PC-3 (cell line): Measurements from ENCODE around the gene RBM20. TPM values are rescaled to one million over a fixed set of nuclear protein-coding genes. Genes with fewer than 3 reads are reported as not detected.

ENCODE experiments used
- ATAC-seq: fragments of 200-7000 bp; cut with Tn5 transposase; 2 replicates; pipeline ENCODE4 v1.9.1; 2020; ENCODE audit warnings: mild to moderate bottlenecking, moderate library complexity
- BruUV-seq: library from RNA; stranded (reverse); fragments of 400-500 nt; replicated peaks from 2 replicates; lab custom pipeline; 2021; lab: Mats Ljungman, UMichigan
- CTCF ChIA-PET: fragments of 300-600 bp; sonication (Branson Sonifier 250); formaldehyde crosslinking; loops from one replicate; lab custom pipeline; 2022; ENCODE audit warnings: antibody characterized with exemption; lab: Charles Lee
- POLR2A ChIA-PET: fragments of 300-600 bp; sonication (Branson Sonifier 250); formaldehyde crosslinking; loops from one replicate; lab custom pipeline; 2022; ENCODE audit warnings: antibody characterized with exemption; ENCODE audit not compliant: unreplicated experiment; lab: Charles Lee
- DNase-seq: peaks from one replicate; pipeline ENCODE4 v3.0.0-alpha.2; 2015
- H2AFZ ChIP-seq: fragments of 300-600 bp; sonication (generic); 2 replicates; pipeline ENCODE4 v1.6.0; 2016; ENCODE audit warnings: antibody characterized with exemption, low read length
- H3F3A ChIP-seq: fragments of 300-600 bp; sonication (generic); one replicate; pipeline ENCODE4 v1.6.0; 2017; ENCODE audit warnings: antibody characterized with exemption, low read length, control low read depth, mild to moderate bottlenecking; ENCODE audit not compliant: unreplicated experiment
- H3K27ac ChIP-seq: fragments of 300-600 bp; sonication (generic); 2 replicates; pipeline ENCODE4 v1.5.1; 2016; ENCODE audit warnings: mild to moderate bottlenecking, low read length
- H3K27me3 ChIP-seq: fragments of 300-600 bp; sonication (generic); 2 replicates; pipeline ENCODE4 v1.6.1; 2016; ENCODE audit warnings: low read length, mixed read lengths
- H3K36me3 ChIP-seq: fragments of 300-600 bp; sonication (generic); 2 replicates; pipeline ENCODE4 v1.6.1; 2016; ENCODE audit warnings: low read depth, mixed run types, low read length, mixed read lengths
- H3K4me1 ChIP-seq: fragments of 300-600 bp; sonication (generic); 2 replicates; pipeline ENCODE4 v1.5.1; 2016; ENCODE audit warnings: low read length; ENCODE audit not compliant: insufficient read depth
- H3K4me2 ChIP-seq: fragments of 300-600 bp; sonication (generic); 2 replicates; pipeline ENCODE4 v1.6.0; 2016; ENCODE audit warnings: low read length
- H3K4me3 ChIP-seq: fragments of 300-600 bp; sonication (generic); 2 replicates; pipeline ENCODE4 v1.5.1; 2016; ENCODE audit warnings: mild to moderate bottlenecking, low read length, mixed read lengths
- H3K79me2 ChIP-seq: fragments of 300-600 bp; sonication (generic); 2 replicates; pipeline ENCODE4 v1.6.1; 2017; ENCODE audit warnings: low read length, mixed read lengths
- H3K9ac ChIP-seq: fragments of 300-600 bp; sonication (generic); 2 replicates; pipeline ENCODE4 v1.6.0; 2016; ENCODE audit warnings: mild to moderate bottlenecking, low read length
- H3K9me2 ChIP-seq: fragments of 300-600 bp; sonication (generic); replicated peaks from 2 replicates; pipeline ENCODE4 v1.6.1; 2016; ENCODE audit warnings: mixed run types, low read length, mixed read lengths
- H3K9me3 ChIP-seq: fragments of 300-600 bp; sonication (generic); 2 replicates; pipeline ENCODE4 v1.6.1; 2016; ENCODE audit warnings: low read length, mixed read lengths
- H4K20me1 ChIP-seq: fragments of 300-600 bp; sonication (generic); 2 replicates; pipeline ENCODE4 v1.6.1; 2016; ENCODE audit warnings: low read length, mixed read lengths
- EZH2 ChIP-seq: fragments of 300-600 bp; sonication (generic); IDR thresholded peaks from one replicate; pipeline ENCODE4 v1.6.1; 2017; ENCODE audit warnings: antibody characterized with exemption, mild to moderate bottlenecking, low read length; ENCODE audit not compliant: unreplicated experiment
- EZH2phosphoT487 ChIP-seq: fragments of 300-600 bp; sonication (generic); IDR thresholded peaks from 2 replicates; pipeline ENCODE4 v1.6.1; 2018; ENCODE audit warnings: mild to moderate bottlenecking, antibody characterized with exemption, low read length, borderline replicate concordance
- intact Hi-C: fragments of 100-400 bp; cut with micrococcal nuclease; formaldehyde crosslinking; loops from 2 replicates; pipeline ENCODE4 v1.9.0; 2023
- total RNA-seq: library from RNA; depleted of rRNA; stranded (reverse); fragments of >200 nt; gene quantifications from 2 replicates; pipeline ENCODE4 v1.2.3, GENCODE V29; 2014
- TF ChIP-seq, protein P1 (sequence below): fragments of 300-600 bp; sonication (generic); conservative IDR thresholded peaks from 2 replicates; pipeline ENCODE4 v1.5.1; 2017; ENCODE audit warnings: antibody characterized with exemption, low read depth, mild to moderate bottlenecking, low read length

The RBM20 gene
- total RNA-seq, 1 experiment from 2014 or later = 0.40 TPM

DNA sequence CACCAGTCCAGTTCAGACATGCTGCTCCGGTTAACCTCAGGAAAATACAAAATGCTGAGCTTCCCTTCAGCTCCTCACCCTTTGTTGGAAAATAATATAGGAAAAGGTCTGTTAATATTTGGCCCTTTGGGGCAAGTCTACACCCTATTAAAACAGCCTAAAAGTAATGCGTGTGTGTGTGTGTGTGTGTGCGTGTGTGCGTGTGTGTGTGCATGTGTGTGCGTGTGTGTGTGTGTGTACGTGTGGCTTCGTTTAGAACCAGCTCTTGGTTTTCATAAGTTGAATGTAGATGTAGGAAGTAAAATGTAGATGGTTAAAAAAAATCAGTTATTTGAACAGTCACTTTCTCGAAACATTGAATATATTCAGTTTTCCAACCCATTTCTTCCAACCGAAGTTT, 166.5 kb downstream of the RBM20 start:
- Histone ChIP-seq H3K27ac (no peak overlapping the region), H3K36me3 (no peaks in the 10 kb centered on the region), H3K9me2 (no peaks in the 10 kb centered on the region), H3K27me3 (no peaks in the 10 kb centered on the region), H3K4me2 (no peak overlapping the region), H3F3A (no peaks in the 10 kb centered on the region), H3K79me2 (no peaks in the 10 kb centered on the region), H3K9ac (no peak overlapping the region), H3K4me3 (no peak overlapping the region), H3K9me3 (no peaks in the 10 kb centered on the region), H4K20me1 (no peaks in the 10 kb centered on the region), H3K4me1 (no peaks in the 10 kb centered on the region), H2AFZ (no peak overlapping the region)
- intact Hi-C loops = no loop called here
- BruUV-seq = no TSS peak
- ATAC-seq (no peak), DNase-seq (no peak)
- POLR2A ChIA-PET = no interaction called here
- TF ChIP-seq EZH2 = no peak
- TF ChIP-seq, protein P1, sequence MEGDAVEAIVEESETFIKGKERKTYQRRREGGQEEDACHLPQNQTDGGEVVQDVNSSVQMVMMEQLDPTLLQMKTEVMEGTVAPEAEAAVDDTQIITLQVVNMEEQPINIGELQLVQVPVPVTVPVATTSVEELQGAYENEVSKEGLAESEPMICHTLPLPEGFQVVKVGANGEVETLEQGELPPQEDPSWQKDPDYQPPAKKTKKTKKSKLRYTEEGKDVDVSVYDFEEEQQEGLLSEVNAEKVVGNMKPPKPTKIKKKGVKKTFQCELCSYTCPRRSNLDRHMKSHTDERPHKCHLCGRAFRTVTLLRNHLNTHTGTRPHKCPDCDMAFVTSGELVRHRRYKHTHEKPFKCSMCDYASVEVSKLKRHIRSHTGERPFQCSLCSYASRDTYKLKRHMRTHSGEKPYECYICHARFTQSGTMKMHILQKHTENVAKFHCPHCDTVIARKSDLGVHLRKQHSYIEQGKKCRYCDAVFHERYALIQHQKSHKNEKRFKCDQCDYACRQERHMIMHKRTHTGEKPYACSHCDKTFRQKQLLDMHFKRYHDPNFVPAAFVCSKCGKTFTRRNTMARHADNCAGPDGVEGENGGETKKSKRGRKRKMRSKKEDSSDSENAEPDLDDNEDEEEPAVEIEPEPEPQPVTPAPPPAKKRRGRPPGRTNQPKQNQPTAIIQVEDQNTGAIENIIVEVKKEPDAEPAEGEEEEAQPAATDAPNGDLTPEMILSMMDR = no peak
- CTCF ChIA-PET = no interaction called here

DNA sequence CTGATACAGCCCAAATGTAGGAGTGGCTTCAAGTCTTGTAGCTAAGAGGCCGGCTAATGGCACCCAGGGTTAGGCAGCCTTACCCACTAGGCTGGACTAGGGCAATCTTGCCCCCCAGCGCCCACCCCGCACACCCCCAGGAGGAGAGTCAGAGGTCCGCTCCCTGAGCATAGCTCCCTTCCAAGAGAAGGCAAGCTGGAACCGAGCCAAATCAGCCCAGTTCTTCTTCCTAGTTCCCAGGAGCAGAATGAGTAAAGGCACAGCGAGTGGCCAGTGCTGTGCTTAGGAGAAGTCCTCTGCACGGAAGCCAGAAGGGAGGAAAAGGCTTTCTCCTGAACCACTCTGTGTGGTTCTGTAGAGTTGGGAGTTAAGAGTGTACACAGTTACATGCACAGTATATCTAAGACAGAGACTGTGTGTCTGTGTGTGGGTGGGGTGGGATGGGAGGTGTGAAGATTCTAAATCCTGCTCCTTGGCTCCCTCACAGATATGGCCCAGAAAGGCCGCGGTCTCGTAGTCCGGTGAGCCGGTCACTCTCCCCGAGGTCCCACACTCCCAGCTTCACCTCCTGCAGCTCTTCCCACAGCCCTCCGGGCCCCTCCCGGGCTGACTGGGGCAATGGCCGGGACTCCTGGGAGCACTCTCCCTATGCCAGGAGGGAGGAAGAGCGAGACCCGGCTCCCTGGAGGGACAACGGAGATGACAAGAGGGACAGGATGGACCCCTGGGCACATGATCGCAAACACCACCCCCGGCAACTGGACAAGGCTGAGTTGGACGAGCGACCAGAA, 167.8 kb downstream of the RBM20 start:
- Histone ChIP-seq H3K4me2 (no peak overlapping the region), H4K20me1 (no peaks in the 10 kb centered on the region), H3K9me2 (no peaks in the 10 kb centered on the region), H3K27me3 (no peaks in the 10 kb centered on the region), H2AFZ (no peak overlapping the region), H3K4me3 (no peak overlapping the region), H3K79me2 (no peaks in the 10 kb centered on the region), H3K9me3 (no peaks in the 10 kb centered on the region), H3K27ac (no peak overlapping the region), H3F3A (no peaks in the 10 kb centered on the region), H3K36me3 (no peaks in the 10 kb centered on the region), H3K4me1 (no peaks in the 10 kb centered on the region), H3K9ac (no peak overlapping the region)
- no peak for DNase-seq
- ChIA-PET CTCF (no interaction called here), POLR2A (no interaction called here)
- intact Hi-C loops = no loop called here
- ATAC-seq = no peak
- TF ChIP-seq, protein P1 = no peak
- TF ChIP-seq EZH2 (no peak), EZH2phosphoT487 (no peak)
- BruUV-seq = no TSS peak

DNA sequence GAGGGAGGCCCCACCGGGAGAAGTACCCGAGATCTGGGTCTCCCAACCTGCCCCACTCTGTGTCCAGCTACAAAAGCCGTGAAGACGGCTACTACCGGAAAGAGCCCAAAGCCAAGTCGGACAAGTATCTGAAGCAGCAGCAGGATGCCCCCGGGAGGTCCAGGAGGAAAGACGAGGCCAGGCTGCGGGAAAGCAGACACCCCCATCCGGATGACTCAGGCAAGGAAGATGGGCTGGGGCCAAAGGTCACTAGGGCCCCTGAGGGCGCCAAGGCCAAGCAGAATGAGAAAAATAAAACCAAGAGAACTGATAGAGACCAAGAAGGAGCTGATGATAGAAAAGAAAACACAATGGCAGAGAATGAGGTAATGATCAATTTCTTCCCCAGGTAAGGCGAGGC, 168.4 kb downstream of the RBM20 start:
- intact Hi-C loops = no loop called here
- Histone ChIP-seq H3K36me3 (no peaks in the 10 kb centered on the region), H3K79me2 (no peaks in the 10 kb centered on the region), H3K4me2 (no peak overlapping the region), H3K9me3 (no peaks in the 10 kb centered on the region), H3K4me3 (no peak overlapping the region), H3K27me3 (no peaks in the 10 kb centered on the region), H3K9me2 (no peaks in the 10 kb centered on the region), H3K27ac (no peak overlapping the region), H4K20me1 (no peaks in the 10 kb centered on the region), H2AFZ (no peak overlapping the region), H3K4me1 (no peaks in the 10 kb centered on the region), H3K9ac (no peak overlapping the region), H3F3A (no peaks in the 10 kb centered on the region)
- no TSS peak for BruUV-seq
- CTCF ChIA-PET = no interaction called here
- DNase-seq (no peak), ATAC-seq (no peak)
- POLR2A ChIA-PET = no interaction called here
- TF ChIP-seq, protein P1 = no peak
- no peak for TF ChIP-seq EZH2
- no peak for TF ChIP-seq EZH2phosphoT487
